HS-5 (cell line): ENCODE measurements around the gene TSR1.

Source experiments
- DNase-seq: peaks from one replicate; pipeline ENCODE4 v3.0.0-alpha.2; 2012; ENCODE audit warnings: low read depth

TSR1 gene

GRCh38 chr17:2279707-2280106, 56.5 kb downstream of the TSR1 start:
- DNase-seq, result no peak

DNA sequence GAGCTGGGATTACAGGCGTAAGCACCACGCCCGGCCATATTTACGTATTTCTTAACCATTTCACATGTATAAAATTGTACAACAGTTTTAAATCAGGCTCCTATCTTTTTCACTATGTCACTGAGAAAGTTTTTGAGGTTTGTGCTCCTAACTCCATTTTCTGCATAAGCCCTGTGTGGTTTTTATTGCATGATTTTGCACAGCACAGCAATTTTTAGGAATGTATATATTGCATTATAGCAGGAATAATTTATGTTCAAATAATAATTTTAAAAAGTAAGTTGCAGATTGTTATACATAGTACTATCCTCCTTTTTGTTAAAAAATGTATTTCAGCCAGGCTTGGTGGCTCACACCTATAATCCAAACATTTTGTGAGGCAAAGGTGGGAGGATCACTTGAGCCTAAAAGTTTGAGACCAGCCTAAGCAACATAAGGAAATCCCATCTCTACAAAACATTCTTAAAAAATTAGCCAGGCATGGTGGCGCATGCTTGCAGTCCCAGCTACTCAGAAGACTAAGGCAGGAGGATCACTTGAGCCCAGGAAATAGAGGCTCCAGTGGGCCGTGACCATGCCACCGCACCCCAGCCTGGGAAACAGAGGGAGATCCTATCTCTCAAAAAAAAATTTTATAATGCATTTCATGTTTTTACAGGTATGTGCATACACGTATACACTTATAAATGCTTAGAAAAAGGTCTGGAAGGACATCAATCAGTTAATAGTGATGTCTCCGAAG, 58.7 kb downstream of the TSR1 start:
- no peak for DNase-seq

GRCh38 chr17:2275722-2276121, 60.5 kb downstream of the TSR1 start:
- no peak for DNase-seq

- DNase-seq, result no peak
Measured at GRCh38 chr17:2274414-2274813, 61.8 kb downstream of the TSR1 start.
